Body of pancreas (tissue), 4 donors: Measurements from ENCODE around the gene AP4B1.

Experiments
- POLR2A ChIP-seq, 3 donors: fragments of 450-650 bp; IDR thresholded peaks; one replicate each; pipeline ENCODE4 v1.6.1; 2016; ENCODE audit warnings: antibody characterized with exemption in 3 of 3, mild to moderate bottlenecking in 2 of 3
- TF ChIP-seq, protein P1 (sequence below), 7 experiments: fragments of 450-650 bp in 4 of 7; fragments of 200-600 bp in 3 of 7; sonication (generic) in 3 of 7; IDR thresholded peaks; one replicate each; pipeline ENCODE4 v1.5.1; 2016 to 2019; ENCODE audit warnings: antibody characterized with exemption in 7 of 7

DNA sequence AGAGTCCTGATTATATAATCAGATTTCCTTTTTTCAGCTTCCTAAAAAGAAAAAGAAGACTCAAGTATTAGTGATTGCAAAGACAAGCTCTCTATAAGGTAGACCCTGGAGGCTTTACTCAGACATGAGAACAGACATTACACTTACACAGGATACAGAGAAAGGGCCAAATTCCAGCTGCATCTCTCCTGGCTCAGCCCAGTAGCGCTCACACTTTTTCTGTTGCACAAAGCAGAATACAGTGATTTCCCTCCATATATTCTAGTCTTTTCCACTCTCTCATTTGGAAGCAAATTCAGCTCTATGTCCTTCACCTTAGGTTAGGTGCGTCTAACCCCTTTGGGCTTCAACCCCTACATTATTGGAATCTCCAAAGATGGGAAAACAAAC is 48.2 kb downstream of the AP4B1 start:
- TF ChIP-seq, protein P1, sequence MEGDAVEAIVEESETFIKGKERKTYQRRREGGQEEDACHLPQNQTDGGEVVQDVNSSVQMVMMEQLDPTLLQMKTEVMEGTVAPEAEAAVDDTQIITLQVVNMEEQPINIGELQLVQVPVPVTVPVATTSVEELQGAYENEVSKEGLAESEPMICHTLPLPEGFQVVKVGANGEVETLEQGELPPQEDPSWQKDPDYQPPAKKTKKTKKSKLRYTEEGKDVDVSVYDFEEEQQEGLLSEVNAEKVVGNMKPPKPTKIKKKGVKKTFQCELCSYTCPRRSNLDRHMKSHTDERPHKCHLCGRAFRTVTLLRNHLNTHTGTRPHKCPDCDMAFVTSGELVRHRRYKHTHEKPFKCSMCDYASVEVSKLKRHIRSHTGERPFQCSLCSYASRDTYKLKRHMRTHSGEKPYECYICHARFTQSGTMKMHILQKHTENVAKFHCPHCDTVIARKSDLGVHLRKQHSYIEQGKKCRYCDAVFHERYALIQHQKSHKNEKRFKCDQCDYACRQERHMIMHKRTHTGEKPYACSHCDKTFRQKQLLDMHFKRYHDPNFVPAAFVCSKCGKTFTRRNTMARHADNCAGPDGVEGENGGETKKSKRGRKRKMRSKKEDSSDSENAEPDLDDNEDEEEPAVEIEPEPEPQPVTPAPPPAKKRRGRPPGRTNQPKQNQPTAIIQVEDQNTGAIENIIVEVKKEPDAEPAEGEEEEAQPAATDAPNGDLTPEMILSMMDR (IDR thresholded peaks at IDR 0.05) = no peak
- no peak for TF ChIP-seq POLR2A (IDR thresholded peaks at IDR 0.05)
